NK-92 (cell line): ENCODE data around the gene LRBA.
"Not testable (repeated sequence)": the region's sequence is repeated elsewhere in the genome, so short reads cannot be mapped to it uniquely, and the experiment has no call there.

Experiments used
- DNase-seq: peaks from one replicate; lab custom pipeline; 2025; ENCODE audit not compliant: unreplicated experiment; lab: John Stamatoyannopoulos, UW

LRBA gene

DNA sequence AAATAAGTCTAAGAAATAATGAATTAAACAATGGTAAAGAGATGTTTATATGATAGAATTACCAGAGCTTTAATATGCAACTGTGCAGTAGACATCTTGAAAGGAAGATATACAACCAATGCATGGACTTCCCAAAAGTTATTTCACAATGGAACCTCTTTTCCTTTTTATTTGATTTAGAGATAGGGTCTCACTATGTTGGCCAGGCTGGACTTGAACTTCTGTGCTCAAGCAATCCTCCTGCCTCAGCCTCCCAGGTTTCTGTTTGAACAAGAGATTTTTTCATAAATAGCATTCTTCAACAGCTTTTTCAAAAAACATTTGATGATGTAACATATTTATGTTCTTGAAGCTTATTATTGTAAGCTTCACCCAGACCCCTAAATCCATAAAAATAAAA lies 72.0 kb downstream of the LRBA start:
- DNase-seq = no peak

DNA sequence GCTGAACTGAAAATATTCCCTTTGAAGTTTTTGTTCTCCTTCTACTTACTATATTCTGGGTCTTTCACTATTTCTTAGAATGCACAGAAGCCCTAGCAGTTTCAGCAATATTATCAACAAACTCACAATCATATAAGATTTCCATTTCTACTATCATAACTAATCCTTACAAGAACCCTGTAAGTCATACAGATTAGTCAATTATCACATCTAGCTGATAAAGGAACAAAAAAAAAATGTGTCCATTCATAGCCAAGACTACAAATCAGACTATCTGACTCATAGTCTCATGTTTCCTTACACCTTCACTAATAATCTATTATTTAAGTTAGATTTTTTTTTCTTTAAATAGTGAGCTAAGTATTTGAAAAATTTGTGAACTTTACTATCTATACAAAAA lies 72.5 kb downstream of the LRBA start:
- no peak for DNase-seq

DNA sequence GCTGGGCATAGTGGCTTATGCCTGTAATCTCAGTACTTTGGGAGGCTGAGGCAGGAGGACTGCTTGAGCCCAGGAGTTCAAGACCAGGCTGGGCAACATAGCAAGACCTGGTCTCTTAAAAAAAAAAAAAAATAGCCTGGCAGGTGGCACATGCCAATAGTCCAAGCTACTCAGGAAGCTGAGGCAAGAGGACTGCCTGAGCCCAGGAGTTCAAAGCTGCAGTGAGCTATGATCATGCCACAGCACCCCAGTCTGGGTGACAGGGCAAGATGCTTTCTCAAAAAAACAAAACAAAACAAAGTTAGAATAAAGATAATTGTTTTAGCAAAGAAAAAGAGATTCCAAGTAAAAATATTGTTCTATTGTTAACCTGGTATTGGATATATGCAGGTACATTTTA lies 75.0 kb downstream of the LRBA start:
- no peak for DNase-seq

DNA sequence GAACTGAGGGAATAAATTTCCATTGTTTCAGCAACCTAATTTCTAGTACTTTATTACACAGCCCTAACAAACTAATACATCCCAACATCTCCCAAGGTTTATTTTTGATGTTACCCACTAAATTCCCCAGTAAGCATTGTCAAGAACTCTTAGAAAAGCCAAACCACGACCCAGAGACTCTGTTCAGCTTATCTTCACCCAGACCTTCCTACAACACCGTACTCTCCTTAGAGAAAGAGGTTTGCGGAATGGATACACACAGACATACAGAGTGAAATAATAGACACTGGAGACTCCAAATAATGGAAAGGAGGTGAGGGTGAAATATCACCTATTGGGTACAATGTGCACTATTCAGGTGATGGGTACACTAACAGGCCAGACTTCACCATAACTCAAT lies 75.6 kb downstream of the LRBA start:
- DNase-seq = no peak

DNA sequence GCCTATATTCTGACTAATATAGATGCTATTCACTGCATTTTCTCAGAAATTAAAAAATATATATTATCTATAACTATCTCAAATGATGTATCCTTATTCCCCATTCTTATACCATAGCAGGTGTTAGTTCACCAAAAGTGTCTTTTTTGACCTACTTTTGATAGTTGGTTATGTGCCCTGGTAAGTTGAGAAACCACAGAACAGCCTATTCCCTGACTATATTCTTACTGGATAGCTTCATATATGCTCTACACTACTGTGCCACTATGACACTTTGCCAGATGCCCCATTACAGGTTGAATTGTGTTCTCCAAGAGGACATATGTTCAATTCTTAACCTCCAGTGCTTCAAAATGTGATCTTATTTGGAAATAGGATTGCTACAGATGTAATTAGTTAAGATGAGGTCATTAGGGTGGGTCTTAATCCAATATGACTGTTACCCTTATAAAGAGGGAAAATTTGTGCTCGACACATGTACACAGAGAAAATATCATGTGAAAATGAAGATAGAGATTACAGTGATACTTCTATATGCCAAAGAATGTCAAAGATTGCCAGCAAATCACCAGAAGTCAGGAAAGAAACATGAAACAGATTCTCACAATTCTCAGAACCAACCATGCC lies 76.1 kb downstream of the LRBA start:
- DNase-seq = no peak

DNA sequence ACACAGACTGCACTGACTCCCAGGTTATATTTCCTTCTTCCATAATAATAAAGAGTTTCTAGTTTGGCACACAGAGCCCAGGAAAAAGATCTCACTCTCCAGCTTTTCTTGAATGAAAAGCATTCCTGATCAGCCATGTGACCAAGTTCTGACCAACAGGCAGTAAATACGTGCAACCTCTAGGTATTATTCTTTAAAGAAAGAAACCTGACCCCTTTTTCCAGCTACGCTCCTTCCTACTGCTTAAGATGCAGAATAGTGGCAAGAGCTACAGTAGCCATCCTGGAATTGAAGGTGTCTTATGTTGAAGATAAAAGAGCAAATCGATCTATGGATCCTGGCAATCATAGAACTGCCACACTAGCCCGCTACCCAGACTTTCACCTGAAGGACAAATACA lies 76.7 kb downstream of the LRBA start:
- DNase-seq = no peak

DNA sequence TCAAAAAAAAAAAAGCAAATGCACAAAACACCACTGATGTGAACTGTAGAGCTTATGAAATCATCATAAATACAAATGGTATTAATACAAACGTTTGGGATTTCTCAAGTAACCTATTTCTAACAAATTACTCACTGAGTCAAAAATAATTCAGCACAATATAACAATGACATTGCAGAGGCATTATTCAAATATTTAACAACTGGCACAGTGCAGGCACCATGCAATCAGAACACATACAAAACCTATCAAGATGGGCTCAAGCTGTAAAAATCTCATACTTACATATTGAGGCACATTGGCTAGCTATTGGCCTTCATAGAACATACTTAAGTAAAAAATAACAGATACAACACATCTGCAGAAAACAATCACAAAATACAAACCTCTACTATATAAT lies 81.1 kb downstream of the LRBA start:
- DNase-seq = no peak

DNA sequence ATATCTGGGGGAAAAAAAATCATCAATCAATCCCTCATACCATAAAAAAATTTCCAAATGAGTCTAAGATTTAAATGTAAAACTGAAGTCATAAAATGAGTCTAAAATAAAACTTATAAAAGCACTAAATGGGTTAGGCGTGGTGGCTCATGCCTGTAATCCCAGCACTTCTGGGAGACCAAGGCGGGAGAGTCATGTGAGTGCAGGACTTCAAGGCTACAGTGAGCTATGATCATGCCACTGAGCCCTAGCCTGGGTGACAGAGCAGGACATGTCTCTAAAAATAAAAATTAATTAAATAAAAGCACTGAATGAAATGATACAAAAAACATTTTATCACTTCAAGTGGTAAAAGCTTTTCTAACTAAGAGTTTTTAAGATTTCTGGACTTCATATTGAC lies 83.3 kb downstream of the LRBA start:
- no peak for DNase-seq

DNA sequence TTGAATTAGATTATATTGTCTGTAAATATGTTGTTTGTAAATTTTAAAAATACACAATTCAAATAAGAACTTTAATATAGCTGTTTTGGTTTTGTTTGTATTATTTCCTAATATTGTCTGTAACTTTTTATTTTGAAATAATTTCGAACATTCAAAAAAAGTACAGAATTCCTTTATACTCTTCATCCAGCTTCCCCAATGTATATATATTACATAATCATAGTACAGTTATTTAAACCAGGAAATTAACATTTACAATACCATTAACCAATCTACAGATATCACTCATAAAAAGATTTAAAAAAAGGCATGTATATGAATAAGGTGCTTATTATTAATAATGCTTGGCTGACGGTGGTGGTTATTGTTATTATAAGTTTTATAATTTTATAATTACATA lies 84.1 kb downstream of the LRBA start:
- DNase-seq = no peak

DNA sequence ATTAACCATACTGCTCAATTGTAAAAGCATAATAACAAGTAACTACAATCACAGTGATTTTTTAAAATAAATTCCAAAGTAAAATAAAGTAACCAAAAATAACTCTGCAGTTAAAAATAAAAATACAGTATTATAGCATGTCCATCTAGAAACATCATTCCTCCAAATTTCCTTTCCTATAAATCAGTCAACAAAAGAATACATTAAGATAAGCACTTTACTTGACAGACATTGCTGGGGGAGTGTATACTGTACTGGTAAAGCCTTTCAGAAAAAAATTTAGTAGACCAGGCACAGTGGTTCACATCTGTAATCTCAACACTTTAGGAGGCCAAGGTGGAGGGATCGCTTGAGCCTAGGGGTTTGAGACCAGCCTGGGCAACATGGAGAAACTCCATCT lies 91.1 kb downstream of the LRBA start:
- no peak for DNase-seq

DNA sequence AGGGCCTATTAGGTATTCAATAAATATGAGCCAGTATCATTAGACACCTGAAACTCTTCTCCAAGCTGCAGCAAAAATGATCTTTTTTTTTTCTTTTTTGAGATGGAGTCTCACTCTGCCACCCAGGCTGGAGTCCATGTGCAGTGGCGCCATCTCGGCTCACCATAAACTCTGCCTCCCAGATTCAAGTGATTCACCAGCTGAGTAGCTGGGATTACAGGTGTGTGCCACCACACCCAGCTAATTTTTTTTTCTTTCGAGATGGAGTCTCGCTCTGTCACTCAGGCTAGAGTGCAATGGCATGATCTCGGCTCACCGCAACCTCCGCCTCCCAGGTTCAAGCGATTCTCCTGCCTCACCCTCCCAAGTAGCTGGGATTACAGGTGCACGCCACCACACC lies 93.6 kb downstream of the LRBA start:
- DNase-seq = not testable (repeated sequence)

DNA sequence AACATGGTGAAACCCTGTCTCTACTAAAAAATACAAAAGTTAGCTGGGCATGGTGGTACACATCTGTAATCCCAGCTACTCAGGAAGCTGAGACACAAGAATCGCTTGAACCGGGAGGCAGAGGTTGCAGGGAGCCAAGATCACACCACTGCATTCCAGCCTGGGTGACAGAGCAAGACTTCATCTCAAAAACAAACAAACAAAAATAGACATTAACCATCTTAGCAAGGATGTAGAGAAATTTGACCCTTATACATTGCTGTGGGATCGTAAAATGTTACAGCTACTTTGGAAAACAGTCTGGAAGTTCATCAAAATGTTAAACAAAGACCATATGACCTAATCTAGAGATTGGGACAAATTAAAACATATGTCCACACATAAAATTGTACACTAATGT lies 96.5 kb downstream of the LRBA start:
- not testable (repeated sequence) for DNase-seq

DNA sequence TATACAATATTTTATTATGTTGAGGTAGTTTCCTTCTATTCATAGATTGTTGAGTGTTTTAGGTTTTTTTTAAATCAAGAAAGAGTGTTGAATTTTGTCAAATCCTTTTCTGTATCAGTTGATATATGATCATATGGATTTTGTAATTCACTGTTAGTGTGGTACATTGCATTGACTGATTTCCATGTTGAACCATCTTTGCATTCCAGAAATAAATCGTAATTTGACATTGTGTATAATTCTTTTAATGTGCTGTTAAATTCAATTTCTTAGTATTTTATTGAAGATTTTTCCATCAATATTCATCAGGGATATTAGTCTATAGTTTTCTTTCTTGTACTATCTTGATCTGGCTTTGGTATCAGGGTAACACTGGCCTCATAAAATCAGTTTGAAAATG lies 103.8 kb downstream of the LRBA start:
- DNase-seq = no peak

DNA sequence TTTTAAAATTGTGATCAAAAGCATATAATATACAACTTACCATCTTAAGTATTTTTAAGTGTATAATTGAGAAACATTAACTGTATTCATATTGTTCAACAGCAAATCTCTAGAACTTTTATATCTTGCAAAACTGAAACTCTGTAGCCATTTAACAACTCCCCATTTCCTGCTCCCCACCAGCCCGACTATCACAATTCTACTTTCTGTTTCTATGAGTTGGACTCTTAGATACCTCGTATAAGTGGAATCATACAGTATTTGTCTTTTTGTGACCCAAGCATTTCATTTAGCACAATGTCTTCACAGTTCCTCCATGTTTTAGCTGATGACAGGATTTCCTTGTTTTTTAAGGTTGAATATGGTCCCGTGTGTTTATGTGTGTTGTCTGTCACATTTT lies 106.0 kb downstream of the LRBA start:
- no peak for DNase-seq

DNA sequence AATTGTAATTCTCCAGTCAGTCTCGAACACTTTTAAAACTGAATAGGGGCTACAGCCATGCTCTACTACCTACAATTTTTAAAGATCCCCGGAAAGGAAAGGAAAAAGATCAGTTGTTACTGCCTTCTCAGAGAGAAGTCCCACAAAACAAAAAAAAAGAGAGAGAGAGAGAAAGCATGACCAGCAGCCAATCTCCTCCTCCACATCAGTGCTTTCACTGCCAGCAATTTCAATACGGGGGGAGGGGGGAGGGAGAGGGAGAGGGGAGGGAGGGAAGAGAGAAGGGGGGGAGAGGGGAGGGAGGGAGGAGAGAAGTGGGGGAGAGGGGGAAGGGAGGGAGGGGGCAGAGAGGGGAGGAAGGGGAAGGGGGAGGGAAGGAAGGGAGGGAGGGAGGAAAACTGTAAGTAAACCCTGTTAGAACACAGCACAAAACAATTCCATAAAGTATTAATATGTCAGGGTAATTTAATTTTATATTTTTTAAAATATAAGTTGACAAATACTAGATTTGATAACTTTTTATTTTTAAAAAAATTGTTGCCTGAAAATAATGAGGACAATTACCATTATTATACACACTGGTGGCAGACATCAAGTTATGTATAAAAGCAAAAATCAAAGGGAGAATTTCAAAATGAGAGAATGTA lies 108.0 kb downstream of the LRBA start:
- no peak for DNase-seq

DNA sequence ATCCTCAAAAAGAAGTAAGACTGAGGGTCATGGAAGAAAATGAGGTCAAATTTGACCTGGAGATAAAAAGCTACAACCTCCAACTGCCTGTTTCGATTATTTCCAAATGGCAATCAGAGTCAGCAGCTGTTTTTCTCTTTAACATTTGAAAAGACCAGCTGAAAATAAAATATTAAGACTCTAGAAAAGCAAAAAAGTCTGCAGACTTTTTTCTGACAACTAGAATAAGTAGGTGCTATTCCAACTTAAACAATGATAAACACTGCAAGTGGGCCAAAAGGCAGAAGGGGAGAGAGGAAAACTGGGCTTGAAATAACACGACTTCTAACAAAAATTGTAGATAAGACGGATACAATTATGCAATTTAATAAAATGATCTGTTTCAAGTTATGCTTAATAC lies 110.4 kb downstream of the LRBA start:
- DNase-seq = no peak

DNA sequence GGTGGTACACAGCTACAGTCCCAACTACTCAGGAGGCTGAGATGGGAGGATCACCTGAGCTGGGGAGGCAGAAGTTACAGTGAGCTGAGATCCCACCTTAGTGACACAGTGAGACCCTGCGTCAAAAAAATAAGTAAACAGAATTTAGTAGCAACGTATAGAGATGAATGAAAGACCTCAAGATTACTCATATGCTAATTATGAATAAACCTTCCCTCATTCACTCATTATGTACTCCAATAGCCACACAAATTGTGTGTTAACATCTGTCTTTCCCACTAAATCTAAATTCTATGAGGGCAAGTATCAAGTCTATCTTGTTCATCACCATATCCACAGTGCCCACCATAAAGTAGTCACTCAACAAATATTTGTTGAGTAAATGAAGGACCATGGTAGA lies 111.5 kb downstream of the LRBA start:
- no peak for DNase-seq

DNA sequence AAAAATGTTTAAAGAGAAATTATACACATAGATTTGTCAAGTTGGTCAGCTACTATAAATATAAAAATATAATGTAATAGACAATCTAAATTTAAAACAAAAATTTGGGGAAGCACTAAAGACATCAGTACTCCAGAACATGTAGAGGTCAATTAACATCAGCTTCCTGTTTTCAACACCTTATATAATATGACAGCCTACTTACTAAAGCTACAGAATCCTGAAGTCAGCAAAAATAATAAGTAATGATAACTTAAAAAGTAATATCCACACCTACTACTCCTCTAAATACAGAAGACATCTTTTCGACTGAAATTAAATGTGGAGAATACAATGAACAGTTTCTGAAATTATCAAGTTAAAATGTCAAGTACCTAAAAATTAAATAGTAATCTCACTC lies 118.6 kb downstream of the LRBA start:
- no peak for DNase-seq

DNA sequence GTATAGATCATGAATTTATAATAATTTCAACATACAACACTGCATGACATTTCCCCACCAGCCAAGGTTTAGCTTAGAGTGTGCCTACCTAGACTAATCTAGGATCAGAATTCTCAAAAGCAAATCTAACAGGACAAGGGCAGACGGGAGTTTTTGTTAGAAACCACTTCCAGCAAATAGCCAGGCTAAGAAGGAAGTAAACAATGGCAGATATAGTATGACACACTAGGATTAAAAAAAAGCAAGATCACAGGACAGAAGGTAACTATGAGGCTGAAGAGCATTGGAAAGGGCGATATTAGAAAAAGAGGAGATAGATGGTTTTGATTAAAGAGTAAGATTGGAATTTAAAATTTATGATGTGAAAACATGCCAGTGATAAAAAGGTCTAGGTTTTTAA lies 124.8 kb downstream of the LRBA start:
- DNase-seq = no peak

DNA sequence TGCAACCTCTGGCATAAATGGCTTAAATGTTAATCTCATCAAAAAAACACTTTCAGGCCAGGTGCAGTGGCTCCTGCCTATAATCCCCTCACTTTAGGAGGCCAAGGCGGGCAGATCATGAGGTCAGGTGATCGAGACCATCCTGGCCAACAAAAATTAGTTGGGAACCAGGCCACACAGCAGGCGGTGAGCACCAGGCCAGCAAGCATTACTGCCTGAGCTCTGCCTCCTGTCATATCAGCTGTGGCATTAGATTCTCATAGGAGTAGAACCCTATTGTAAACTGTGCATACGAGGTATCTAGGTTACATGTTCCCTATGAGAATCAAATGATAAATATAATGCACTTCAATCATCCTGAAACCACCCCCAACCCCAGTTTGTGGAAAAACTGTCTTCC lies 125.8 kb downstream of the LRBA start:
- no peak for DNase-seq

DNA sequence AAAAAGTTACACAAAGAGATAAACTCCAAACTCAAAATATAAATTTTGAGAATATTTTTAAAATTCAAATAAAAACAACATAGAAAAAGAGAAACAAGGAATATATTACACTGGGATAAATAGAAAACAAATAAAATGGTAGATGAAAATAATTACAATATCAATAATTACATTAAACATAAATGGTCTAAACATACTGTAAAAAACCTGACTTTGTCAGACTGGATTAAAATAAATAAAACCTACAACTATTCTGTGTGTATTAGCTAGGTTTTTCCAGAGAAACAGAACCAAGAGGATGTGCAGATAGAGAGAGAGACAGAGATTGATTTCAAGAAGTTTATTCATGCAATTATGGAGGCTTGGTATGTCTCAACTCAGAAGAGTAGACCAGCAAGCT lies 126.5 kb downstream of the LRBA start:
- no peak for DNase-seq

DNA sequence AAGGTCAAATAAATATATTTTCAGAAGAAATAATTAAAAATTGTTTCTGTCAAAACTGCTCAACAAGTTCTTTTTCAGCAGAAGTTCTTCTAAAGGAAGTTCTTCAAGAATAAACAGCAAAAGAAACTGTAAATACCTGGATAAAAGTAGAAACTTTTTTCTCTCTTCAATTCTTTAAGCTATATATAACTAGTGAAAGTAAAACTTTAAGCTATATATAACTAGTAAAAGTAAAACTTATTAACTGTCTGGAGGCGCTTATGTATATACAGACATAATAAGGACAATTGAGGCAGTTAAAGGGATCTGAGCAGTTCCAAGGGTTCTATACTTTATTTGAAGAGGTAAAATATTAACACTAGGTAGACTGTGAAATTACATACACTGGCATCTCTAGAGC lies 126.9 kb downstream of the LRBA start:
- no peak for DNase-seq

DNA sequence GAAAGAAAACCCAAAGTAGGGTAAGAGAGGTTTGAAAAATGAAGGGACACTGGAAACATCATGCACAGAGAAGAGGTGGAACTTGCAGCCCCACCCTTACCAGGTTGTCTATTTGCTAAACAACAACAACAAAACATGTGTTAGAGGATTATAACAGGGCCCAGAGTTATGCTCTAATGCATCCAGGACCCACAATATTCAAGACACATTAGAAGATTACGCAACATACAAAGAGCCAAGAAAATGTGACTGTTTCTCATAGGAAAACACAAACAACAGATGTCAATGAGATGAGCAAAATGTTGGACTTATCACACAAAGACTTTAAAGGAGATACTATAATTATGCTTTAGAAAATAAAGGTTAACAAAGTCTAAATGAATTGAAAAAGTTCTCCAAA lies 128.5 kb downstream of the LRBA start:
- DNase-seq = no peak
